Common myeloid progenitor, CD34-positive (primary cell): ENCODE measurements around the gene PRKN.

Experiments
- CTCF ChIA-PET: fragments of 350-600 bp; sonication (Branson Sonifier 250); formaldehyde crosslinking; loops from one replicate; lab custom pipeline; 2021; ENCODE audit warnings: antibody characterized with exemption; lab: Charles Lee
- POLR2A ChIA-PET: fragments of 350-600 bp; sonication (Branson Sonifier 250); formaldehyde crosslinking; loops from one replicate; lab custom pipeline; 2021; ENCODE audit warnings: antibody characterized with exemption; lab: Charles Lee
- DNase-seq, 3 donors: peaks; one replicate each; pipeline versions ENCODE4 v3.0.0 to v3.0.0-alpha.2; 2013
- H3K27ac ChIP-seq, 2 experiments: 1 replicate in 1 of 2; 2 replicates in 1 of 2; pipeline ENCODE4 v1.7.0; 2013; ENCODE audit warnings: inconsistent platforms in 2 of 2, low read length in 2 of 2, mild to moderate bottlenecking in 2 of 2, low read depth in 1 of 2, moderate library complexity in 1 of 2; ENCODE audit not compliant: severe bottlenecking in 2 of 2, insufficient read depth in 1 of 2, poor library complexity in 1 of 2
- H3K27me3 ChIP-seq, 5 experiments: replicated peaks in 2 of 5; 1 replicate in 3 of 5; 2 replicates in 2 of 5; pipeline versions ENCODE4 v1.6.1 to v1.7.0; 2013; ENCODE audit warnings: low read length in 4 of 5, mild to moderate bottlenecking in 2 of 5, moderate library complexity in 2 of 5, inconsistent platforms in 1 of 5; ENCODE audit not compliant: insufficient read depth in 5 of 5, control insufficient read depth in 4 of 5
- H3K36me3 ChIP-seq, 4 experiments: 1 replicate in 2 of 4; 2 replicates in 2 of 4; pipeline versions ENCODE4 v1.6.1 to v1.7.0; 2013; ENCODE audit warnings: low read length in 3 of 4, control low read depth in 1 of 4, mild to moderate bottlenecking in 1 of 4; ENCODE audit not compliant: control insufficient read depth in 4 of 4, insufficient read depth in 4 of 4
- H3K4me1 ChIP-seq, 4 experiments: 1 replicate in 3 of 4; 2 replicates in 1 of 4; pipeline versions ENCODE4 v1.6.1 to v1.7.1; 2013; ENCODE audit warnings: low read length in 3 of 4, mild to moderate bottlenecking in 3 of 4, control low read depth in 1 of 4, inconsistent platforms in 1 of 4, moderate library complexity in 1 of 4; ENCODE audit not compliant: control insufficient read depth in 4 of 4, insufficient read depth in 4 of 4; ENCODE audit errors: control extremely low read depth in 1 of 4
- H3K4me3 ChIP-seq, 7 experiments: 1 replicate in 4 of 7; 2 replicates in 3 of 7; pipeline versions ENCODE4 v1.5.1 to v1.7.0; 2013; ENCODE audit warnings: mild to moderate bottlenecking in 7 of 7, low read length in 6 of 7, moderate library complexity in 6 of 7, inconsistent platforms in 2 of 7, low read depth in 2 of 7, control low read depth in 1 of 7; ENCODE audit not compliant: insufficient read depth in 4 of 7, control insufficient read depth in 1 of 7; ENCODE audit errors: extremely low read depth in 1 of 7
- H3K9me3 ChIP-seq, 5 experiments: 1 replicate in 4 of 5; 2 replicates in 1 of 5; pipeline versions ENCODE4 v1.6.1 to v1.7.1; 2013; ENCODE audit warnings: low read length in 4 of 5, mild to moderate bottlenecking in 2 of 5, inconsistent platforms in 1 of 5, low read depth in 1 of 5, moderate library complexity in 1 of 5; ENCODE audit not compliant: control insufficient read depth in 4 of 5, insufficient read depth in 2 of 5; ENCODE audit errors: control extremely low read depth in 1 of 5
- WGBS: methylation state at CpG from one replicate; pipeline ENCODE4 v1.1.5; 2013; ENCODE audit not compliant: insufficient coverage; 5-methylcytosine and 5-hydroxymethylcytosine counted together

Gene PRKN

DNA sequence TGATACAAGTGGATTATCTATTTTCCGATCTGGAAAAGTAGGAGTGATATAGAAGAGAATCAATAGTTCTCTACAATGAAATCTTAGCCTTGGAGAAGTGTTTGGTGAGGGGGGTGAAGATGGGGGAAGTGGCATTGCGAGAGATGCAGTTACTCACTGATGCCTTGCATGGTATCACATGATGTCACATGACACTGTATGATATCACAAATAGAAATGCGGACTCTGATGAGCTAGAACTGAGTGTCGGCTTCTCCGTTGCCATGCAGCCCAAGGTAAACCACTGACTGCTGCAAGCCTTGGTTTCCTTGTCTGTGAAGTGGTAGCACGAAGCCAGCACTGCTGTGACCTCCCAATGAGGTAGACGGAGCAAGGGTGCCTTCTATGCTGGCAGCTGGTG lies 1050.4 kb downstream of the PRKN start:
- CTCF ChIA-PET = no interaction called here
- Histone ChIP-seq H3K36me3 (no peaks in the 10 kb centered on the region), H3K4me1 (no peaks in the 10 kb centered on the region), H3K27ac (no peak overlapping the region), H3K27me3 (no peaks in the 10 kb centered on the region), H3K9me3 (no peaks in the 10 kb centered on the region), H3K4me3 (no peak overlapping the region)
- WGBS = 98% methylated on average over 7 of the region's 7 CpGs
- no peak for DNase-seq
- POLR2A ChIA-PET = no interaction called here

DNA sequence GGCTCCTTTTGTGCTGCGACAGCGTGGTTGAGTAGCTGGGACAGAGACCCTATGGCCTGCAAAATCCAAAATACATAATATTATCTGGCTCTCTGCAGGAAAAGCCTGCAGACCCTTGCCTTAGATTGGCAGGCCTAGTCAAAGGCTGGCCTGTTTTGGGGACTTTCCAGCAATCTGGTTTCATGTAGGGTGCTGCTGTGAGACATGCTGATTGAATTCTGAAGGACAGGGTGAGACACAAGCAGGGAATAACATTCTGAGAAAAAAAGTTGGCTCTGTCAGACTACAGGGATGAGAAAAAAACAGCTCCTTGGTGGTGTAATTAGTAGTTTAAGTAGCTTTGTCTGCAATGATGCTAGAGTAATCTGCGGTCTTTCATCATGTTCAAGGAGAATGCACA lies 1051.0 kb downstream of the PRKN start:
- Histone ChIP-seq H3K27me3 (no peaks in the 10 kb centered on the region), H3K4me3 (no peak overlapping the region), H3K36me3 (no peaks in the 10 kb centered on the region), H3K9me3 (no peaks in the 10 kb centered on the region), H3K4me1 (no peaks in the 10 kb centered on the region), H3K27ac (no peak overlapping the region)
- WGBS = 100% methylated on average over 3 of the region's 3 CpGs
- ChIA-PET CTCF (no interaction called here), POLR2A (no interaction called here)
- DNase-seq = no peak

DNA sequence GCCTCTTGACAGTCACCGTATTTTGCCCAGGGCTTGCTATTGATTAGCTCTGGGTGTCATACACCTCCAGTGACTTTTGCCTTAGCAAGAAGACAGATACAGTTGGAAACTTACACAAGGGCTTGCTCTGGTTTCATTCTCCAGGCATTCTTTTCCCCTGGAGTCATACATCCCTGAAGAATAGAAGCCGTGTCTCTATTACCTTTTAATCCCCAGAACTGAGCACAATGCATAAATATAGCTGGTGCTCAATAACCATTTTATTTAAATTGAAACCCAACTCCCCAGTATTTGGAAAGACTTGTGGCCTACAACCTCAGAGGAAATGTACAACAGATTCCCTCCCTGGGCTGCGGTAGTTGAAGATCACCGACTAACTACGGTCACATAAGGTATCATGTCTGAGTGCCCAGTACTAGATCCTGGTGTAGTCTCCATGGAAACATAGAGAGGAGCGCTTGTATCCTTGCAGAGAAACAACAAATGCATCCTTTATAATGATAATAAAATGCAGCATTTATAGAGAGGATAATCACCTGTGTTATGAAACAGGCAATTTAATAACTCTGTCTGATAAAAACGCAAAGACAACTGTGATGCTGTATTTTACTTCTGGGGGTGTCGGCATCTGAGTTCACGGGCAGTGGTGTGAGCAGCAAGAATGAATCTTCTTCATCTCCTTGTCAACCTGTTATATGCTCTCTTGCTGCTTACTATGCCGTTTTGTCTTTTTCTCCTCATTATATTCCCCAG lies 1052.5 kb downstream of the PRKN start:
- Histone ChIP-seq H3K27ac (no peak overlapping the region), H3K9me3 (peaks cover 0 to under 1% (median 0%) of the 10 kb centered on the region in 5 experiments), H3K36me3 (no peaks in the 10 kb centered on the region), H3K4me3 (no peak overlapping the region), H3K4me1 (no peaks in the 10 kb centered on the region), H3K27me3 (no peaks in the 10 kb centered on the region)
- POLR2A ChIA-PET = no interaction called here
- CTCF ChIA-PET = no interaction called here
- DNase-seq = no peak
- 96% methylated on average over 9 of the region's 10 CpGs for WGBS

DNA sequence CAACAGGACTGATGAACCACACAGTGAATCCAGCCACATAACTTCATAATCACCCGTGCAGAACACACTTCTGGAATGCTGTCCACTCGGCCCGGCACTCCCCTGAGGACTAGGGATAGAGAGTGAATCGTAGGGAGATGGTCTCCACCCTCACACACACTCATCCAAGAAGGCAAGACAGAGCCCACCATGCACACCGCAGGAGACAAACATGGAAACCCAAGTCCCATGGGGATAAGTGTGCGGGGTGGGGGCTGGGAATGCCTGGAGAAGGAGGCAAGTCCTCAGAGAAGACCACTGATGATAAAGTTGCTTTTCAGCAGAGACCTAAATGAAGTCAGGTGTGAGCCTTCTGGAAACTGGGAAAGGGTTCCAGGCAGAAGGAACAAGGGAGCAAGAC lies 1054.5 kb downstream of the PRKN start:
- H3K36me3 ChIP-seq = no peaks in the 10 kb centered on the region
- H3K9me3 ChIP-seq = peaks cover 0 to 2% (median 0%) of the 10 kb centered on the region in 5 experiments
- H3K27ac ChIP-seq = no peak overlapping the region
- ChIA-PET POLR2A (no interaction called here), CTCF (no interaction called here)
- WGBS = 100% methylated on average over 1 of the region's 6 CpGs
- no peaks in the 10 kb centered on the region for H3K27me3 ChIP-seq
- H3K4me1 ChIP-seq = no peaks in the 10 kb centered on the region
- no peak overlapping the region for H3K4me3 ChIP-seq
- DNase-seq = no peak

DNA sequence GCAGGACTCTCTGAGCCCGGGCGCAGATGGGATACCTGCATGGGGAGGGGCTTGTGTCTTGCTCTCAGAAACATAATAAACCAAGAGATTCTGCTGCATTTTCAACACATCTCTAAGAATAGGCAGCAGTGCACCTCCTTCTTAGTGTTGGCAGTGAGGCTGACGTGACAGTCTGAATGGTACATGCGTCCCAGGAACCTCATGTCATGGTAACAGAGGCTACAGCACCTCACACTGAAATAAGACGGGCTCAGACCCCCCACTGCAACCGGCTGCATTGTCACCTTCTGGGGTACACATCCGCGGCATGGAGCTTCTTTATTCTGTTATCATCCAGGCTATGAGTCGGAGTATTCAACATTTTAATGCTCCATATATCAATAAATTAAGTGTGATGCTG lies 1056.4 kb downstream of the PRKN start:
- CTCF ChIA-PET = no interaction called here
- Histone ChIP-seq H3K36me3 (no peaks in the 10 kb centered on the region), H3K27ac (no peak overlapping the region), H3K27me3 (no peaks in the 10 kb centered on the region), H3K4me3 (no peak overlapping the region), H3K9me3 (peaks cover 0 to 2% (median 1%) of the 10 kb centered on the region in 5 experiments), H3K4me1 (no peaks in the 10 kb centered on the region)
- WGBS = 100% methylated on average over 5 of the region's 9 CpGs
- no peak for DNase-seq
- POLR2A ChIA-PET = no interaction called here

DNA sequence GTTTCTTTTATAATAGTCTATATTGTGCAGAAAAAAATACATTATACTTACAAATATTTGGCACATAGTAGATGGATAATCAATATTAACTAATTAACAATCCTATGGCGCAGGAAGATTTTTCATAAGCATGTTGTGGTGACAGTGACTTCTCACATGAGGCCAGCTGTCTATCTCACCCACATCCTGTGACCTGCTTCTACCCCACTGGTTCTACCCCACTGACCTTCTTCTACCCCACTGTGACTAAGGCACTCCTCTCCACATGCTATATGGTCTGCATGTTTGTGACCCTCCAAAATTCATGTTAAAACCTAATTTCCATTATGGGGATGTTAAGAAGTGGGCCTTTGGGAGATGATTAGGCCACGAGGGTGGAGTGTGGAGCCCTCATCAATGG lies 1058.9 kb downstream of the PRKN start:
- H3K27me3 ChIP-seq = no peaks in the 10 kb centered on the region
- POLR2A ChIA-PET = no interaction called here
- H3K36me3 ChIP-seq = no peaks in the 10 kb centered on the region
- no peak for DNase-seq
- WGBS = no CpG with 5 or more reads among the region's 2 CpGs
- no peaks in the 10 kb centered on the region for H3K4me1 ChIP-seq
- H3K27ac ChIP-seq = no peak overlapping the region
- H3K4me3 ChIP-seq = no peak overlapping the region
- H3K9me3 ChIP-seq = peaks cover 0 to 3% (median 2%) of the 10 kb centered on the region in 5 experiments
- CTCF ChIA-PET = no interaction called here

- no CpG with 5 or more reads among the region's 1 CpG for WGBS
- Histone ChIP-seq H3K27me3 (no peaks in the 10 kb centered on the region), H3K9me3 (peaks cover 2 to 4% (median 2%) of the 10 kb centered on the region in 5 experiments), H3K27ac (no peak overlapping the region), H3K36me3 (no peaks in the 10 kb centered on the region), H3K4me1 (no peaks in the 10 kb centered on the region), H3K4me3 (no peak overlapping the region)
- POLR2A ChIA-PET = no interaction called here
- no peak for DNase-seq
- CTCF ChIA-PET = no interaction called here
Measured at GRCh38 chr6:161667957-161668356, 1059.6 kb downstream of the PRKN start.
